SK-N-SH treated with all-trans-retinoic acid at 6 μM for 48 hours (cell line): ENCODE results near the gene OSBPL7.

Experiments used
- ATAC-seq: fragments of 200-7000 bp; cut with Tn5 transposase; 3 replicates; pipeline ENCODE4 v1.9.1; 2020; ENCODE audit warnings: mild to moderate bottlenecking, moderate library complexity
- ARNTL ChIP-seq: fragments of 450-650 bp; formaldehyde crosslinking; IDR thresholded peaks from 2 replicates; pipeline ENCODE4 v1.5.0; 2020; ENCODE audit warnings: low read depth, mild to moderate bottlenecking, moderate library complexity, borderline replicate concordance
- BACH2 ChIP-seq: fragments of 250-450 bp; sonication (Bioruptor Pico); IDR thresholded peaks from 2 replicates; pipeline ENCODE4 v1.9.0; 2021; ENCODE audit warnings: mild to moderate bottlenecking, borderline replicate concordance
- CSDC2 ChIP-seq: fragments of 250-450 bp; sonication (Bioruptor Pico); IDR thresholded peaks from 2 replicates; pipeline ENCODE4 v1.5.0; 2020; ENCODE audit warnings: mild to moderate bottlenecking, moderate library complexity
- ESRRG ChIP-seq: fragments of 250-450 bp; sonication (Bioruptor Pico); IDR thresholded peaks from 2 replicates; pipeline ENCODE4 v1.6.1; 2021; ENCODE audit warnings: mild to moderate bottlenecking
- PPARA ChIP-seq: fragments of 250-450 bp; sonication (Bioruptor Pico); IDR thresholded peaks from 2 replicates; pipeline ENCODE4 v1.5.0; 2020; ENCODE audit warnings: mild to moderate bottlenecking, borderline replicate concordance
- RARB ChIP-seq: fragments of 250-450 bp; sonication (Bioruptor Pico); IDR thresholded peaks from 2 replicates; pipeline ENCODE4 v1.8.0; 2021; ENCODE audit warnings: mild to moderate bottlenecking, moderate library complexity
- SNAI2 ChIP-seq: fragments of 250-450 bp; sonication (Bioruptor Pico); IDR thresholded peaks from 2 replicates; pipeline ENCODE4 v1.5.0; 2020; ENCODE audit warnings: mild to moderate bottlenecking, moderate library complexity
- TOX ChIP-seq: fragments of 250-450 bp; sonication (Bioruptor Pico); IDR thresholded peaks from 2 replicates; pipeline ENCODE4 v1.8.0; 2021; ENCODE audit warnings: mild to moderate bottlenecking, moderate library complexity, borderline replicate concordance
- ZC3H10 ChIP-seq: fragments of 250-450 bp; sonication (Bioruptor Pico); IDR thresholded peaks from 2 replicates; pipeline ENCODE4 v1.5.1; 2021; ENCODE audit warnings: mild to moderate bottlenecking, moderate library complexity
- ZFP3 ChIP-seq: fragments of 250-450 bp; sonication (Bioruptor Pico); IDR thresholded peaks from 2 replicates; pipeline ENCODE4 v1.5.0; 2020; ENCODE audit warnings: mild to moderate bottlenecking, moderate library complexity
- ZFP30 ChIP-seq: fragments of 450-650 bp; formaldehyde crosslinking; IDR thresholded peaks from 2 replicates; pipeline ENCODE4 v1.5.0; 2022; ENCODE audit warnings: mild to moderate bottlenecking, moderate library complexity
- ZNF565 ChIP-seq: fragments of 450-650 bp; formaldehyde crosslinking; conservative IDR thresholded peaks from 2 replicates; pipeline ENCODE4 v1.5.0; 2020; ENCODE audit warnings: low read depth, mild to moderate bottlenecking, moderate library complexity
- ZNF70 ChIP-seq: fragments of 450-650 bp; formaldehyde crosslinking; IDR thresholded peaks from 2 replicates; pipeline ENCODE4 v1.5.0; 2020; ENCODE audit warnings: mild to moderate bottlenecking, moderate library complexity
- ZNF8 ChIP-seq: fragments of 450-650 bp; formaldehyde crosslinking; IDR thresholded peaks from 2 replicates; pipeline ENCODE4 v1.5.0; 2020; ENCODE audit warnings: mild to moderate bottlenecking, moderate library complexity
- TF ChIP-seq, protein P1 (sequence below): fragments of 250-450 bp; sonication (Bioruptor Pico); IDR thresholded peaks from 2 replicates; pipeline ENCODE4 v1.5.1; 2020; ENCODE audit warnings: low read depth, mild to moderate bottlenecking, moderate library complexity
- TF ChIP-seq, protein P2 (sequence below): fragments of 250-450 bp; sonication (Bioruptor Pico); IDR thresholded peaks from 2 replicates; pipeline ENCODE4 v1.5.1; 2021; ENCODE audit warnings: mild to moderate bottlenecking, moderate library complexity
- TF ChIP-seq, protein P3 (sequence below): fragments of 250-450 bp; sonication (Bioruptor Pico); IDR thresholded peaks from 2 replicates; pipeline ENCODE4 v1.8.0; 2021; ENCODE audit warnings: low read depth, mild to moderate bottlenecking, moderate library complexity, borderline replicate concordance
- TF ChIP-seq, protein P4 (sequence below): fragments of 250-450 bp; sonication (Bioruptor Pico); IDR thresholded peaks from 2 replicates; pipeline ENCODE4 v1.8.0; 2020; ENCODE audit warnings: mild to moderate bottlenecking, moderate library complexity, borderline replicate concordance

Gene OSBPL7

DNA sequence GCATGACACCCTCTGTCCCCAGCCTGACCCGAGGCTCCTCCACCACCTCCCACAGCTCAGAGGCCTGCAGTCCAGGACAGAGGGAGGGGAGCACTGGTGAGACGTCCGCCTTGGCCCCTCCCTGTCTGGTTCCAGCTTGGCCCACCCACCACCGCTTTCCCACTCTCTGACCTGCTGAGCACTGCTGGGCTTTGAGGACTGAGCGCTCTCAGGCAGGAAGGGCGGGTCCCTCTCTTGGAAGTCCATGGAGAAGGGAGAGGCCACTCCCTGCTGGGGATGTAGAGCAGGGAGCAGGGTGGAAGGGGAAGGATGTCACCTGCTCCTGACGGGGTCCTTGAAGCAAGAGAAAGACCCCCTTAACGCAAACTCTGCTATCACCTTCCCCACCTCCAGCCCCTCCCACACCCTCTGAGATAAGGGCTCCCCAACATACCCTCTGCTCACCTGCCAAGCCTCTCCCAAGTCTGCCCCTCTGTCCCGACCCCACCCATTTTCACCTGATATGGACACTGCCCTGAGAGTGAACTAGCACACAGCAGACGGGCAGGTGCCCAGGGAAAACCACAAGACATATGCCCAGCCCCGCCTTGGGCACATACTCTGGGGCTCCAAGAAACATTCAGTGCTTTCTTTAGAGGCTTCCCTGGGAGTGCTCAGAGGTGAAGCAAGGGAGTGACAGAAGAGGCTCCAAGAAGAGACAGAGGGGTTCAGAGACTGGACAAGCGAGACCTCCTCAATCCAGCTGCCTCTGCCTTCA is 1.4 kb downstream of the OSBPL7 start:
- no peak for ATAC-seq
- no peak for TF ChIP-seq BACH2
- TF ChIP-seq, protein P1, sequence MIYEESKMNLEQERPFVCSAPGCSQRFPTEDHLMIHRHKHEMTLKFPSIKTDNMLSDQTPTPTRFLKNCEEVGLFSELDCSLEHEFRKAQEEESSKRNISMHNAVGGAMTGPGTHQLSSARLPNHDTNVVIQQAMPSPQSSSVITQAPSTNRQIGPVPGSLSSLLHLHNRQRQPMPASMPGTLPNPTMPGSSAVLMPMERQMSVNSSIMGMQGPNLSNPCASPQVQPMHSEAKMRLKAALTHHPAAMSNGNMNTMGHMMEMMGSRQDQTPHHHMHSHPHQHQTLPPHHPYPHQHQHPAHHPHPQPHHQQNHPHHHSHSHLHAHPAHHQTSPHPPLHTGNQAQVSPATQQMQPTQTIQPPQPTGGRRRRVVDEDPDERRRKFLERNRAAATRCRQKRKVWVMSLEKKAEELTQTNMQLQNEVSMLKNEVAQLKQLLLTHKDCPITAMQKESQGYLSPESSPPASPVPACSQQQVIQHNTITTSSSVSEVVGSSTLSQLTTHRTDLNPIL (CRISPR knock-in tag), result no peak

DNA sequence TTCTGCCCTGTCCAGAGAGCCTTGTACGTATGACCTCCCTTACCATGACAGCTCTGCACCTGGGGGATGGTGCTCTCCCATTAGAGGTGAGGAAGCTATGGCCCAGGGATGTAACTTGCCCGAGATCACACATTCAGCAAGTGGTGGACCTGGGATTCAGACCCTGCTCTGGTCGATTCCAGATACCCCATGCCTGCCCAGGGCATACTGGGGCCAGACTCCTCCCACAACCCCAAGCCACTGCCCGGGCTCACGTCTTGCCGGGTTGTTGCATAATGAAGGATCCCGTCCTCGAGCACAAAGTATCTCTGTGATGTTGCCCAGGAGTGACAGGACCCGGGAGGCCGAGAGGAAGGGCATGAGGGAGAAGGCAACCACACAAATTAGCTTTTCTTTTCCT is 2.1 kb downstream of the OSBPL7 start:
- ATAC-seq, result no peak
- TF ChIP-seq CSDC2 (CRISPR knock-in tag), result no peak
- no peak for TF ChIP-seq ZFP30 (CRISPR knock-in tag)
- TF ChIP-seq ZC3H10 (CRISPR knock-in tag), result no peak
- TF ChIP-seq SNAI2 (CRISPR knock-in tag), result no peak
- TF ChIP-seq ESRRG, result no peak
- TF ChIP-seq, protein P2, sequence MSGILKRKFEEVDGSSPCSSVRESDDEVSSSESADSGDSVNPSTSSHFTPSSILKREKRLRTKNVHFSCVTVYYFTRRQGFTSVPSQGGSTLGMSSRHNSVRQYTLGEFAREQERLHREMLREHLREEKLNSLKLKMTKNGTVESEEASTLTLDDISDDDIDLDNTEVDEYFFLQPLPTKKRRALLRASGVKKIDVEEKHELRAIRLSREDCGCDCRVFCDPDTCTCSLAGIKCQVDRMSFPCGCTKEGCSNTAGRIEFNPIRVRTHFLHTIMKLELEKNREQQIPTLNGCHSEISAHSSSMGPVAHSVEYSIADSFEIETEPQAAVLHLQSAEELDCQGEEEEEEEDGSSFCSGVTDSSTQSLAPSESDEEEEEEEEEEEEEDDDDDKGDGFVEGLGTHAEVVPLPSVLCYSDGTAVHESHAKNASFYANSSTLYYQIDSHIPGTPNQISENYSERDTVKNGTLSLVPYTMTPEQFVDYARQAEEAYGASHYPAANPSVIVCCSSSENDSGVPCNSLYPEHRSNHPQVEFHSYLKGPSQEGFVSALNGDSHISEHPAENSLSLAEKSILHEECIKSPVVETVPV (CRISPR knock-in tag), result no peak
- TF ChIP-seq ZNF565, result no peak
- TF ChIP-seq ZNF8 (CRISPR knock-in tag), result no peak
- no peak for TF ChIP-seq TOX (CRISPR knock-in tag)
- TF ChIP-seq, protein P3, sequence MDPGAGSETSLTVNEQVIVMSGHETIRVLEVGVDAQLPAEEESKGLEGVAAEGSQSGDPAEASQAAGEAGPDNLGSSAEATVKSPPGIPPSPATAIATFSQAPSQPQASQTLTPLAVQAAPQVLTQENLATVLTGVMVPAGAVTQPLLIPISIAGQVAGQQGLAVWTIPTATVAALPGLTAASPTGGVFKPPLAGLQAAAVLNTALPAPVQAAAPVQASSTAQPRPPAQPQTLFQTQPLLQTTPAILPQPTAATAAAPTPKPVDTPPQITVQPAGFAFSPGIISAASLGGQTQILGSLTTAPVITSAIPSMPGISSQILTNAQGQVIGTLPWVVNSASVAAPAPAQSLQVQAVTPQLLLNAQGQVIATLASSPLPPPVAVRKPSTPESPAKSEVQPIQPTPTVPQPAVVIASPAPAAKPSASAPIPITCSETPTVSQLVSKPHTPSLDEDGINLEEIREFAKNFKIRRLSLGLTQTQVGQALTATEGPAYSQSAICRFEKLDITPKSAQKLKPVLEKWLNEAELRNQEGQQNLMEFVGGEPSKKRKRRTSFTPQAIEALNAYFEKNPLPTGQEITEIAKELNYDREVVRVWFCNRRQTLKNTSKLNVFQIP (CRISPR knock-in tag), result no peak
- no peak for TF ChIP-seq ZFP3
- TF ChIP-seq PPARA (CRISPR knock-in tag), result no peak
- no peak for TF ChIP-seq ZNF70 (CRISPR knock-in tag)

DNA sequence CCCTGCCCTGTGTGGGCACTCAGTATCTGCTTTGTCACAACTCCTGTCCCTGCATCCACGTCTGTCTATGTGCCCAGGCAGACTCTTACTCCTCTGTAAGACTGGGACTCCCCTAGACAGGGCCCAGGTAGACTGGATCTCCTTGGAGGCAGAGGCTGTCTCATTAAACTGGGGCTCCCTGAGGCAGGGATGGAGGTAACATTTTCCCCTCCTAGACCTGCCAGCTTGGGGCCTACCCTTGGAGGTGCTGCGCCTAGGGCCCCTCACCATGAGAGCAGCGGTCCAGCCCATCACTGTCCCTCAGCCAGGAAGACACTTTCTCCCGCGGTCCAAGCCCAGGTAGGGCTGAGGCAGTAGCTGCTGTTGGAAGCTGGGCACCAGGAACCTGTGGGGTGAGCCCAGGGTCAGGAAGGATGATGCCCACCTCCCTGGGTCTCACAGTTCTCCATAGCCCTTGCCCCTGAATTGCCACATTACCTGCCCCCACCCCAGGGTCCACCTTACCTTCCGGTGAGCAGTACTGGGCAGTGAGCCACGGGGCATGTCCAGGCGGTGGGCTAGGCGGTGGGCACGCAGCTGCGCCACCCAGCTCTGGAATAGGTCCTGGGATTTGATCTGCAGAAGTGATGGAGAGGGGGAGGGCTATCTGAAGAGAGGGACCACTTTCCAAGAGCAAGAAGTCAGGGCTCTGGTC is 3.4 kb downstream of the OSBPL7 start:
- TF ChIP-seq, protein P3 (CRISPR knock-in tag), result no peak
- TF ChIP-seq BACH2, result no peak
- no peak for TF ChIP-seq ARNTL (CRISPR knock-in tag)
- TF ChIP-seq, protein P1 (CRISPR knock-in tag), result no peak
- no peak for TF ChIP-seq TOX (CRISPR knock-in tag)
- TF ChIP-seq, protein P2 (CRISPR knock-in tag), result no peak
- ATAC-seq, result no peak

DNA sequence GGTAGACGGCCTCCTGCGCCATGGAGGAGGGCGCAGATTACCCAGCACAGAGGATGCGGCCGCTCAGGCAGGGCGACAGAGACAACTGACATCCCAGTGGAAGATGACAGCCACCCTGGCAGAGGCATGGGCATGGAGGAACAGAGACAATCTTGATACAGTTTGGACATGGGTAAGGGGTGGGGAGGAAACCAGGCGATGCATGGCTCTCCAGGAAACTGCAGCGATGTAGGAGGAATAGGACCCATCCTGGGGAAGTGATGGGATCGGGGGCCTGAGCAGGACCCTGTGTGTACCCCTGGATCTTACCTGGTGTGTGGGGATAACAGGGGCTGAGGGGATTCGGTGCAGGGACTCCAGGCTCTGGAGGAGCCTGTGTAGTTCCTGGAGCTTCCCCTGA is 4.6 kb downstream of the OSBPL7 start:
- no peak for ATAC-seq
- TF ChIP-seq ZNF70 (CRISPR knock-in tag) (no peak), RARB (CRISPR knock-in tag) (no peak), ZFP3 (no peak), ZNF565 (no peak), PPARA (CRISPR knock-in tag) (no peak), ZNF8 (CRISPR knock-in tag) (no peak), SNAI2 (CRISPR knock-in tag) (no peak), ZFP30 (CRISPR knock-in tag) (no peak)
- TF ChIP-seq, protein P4, sequence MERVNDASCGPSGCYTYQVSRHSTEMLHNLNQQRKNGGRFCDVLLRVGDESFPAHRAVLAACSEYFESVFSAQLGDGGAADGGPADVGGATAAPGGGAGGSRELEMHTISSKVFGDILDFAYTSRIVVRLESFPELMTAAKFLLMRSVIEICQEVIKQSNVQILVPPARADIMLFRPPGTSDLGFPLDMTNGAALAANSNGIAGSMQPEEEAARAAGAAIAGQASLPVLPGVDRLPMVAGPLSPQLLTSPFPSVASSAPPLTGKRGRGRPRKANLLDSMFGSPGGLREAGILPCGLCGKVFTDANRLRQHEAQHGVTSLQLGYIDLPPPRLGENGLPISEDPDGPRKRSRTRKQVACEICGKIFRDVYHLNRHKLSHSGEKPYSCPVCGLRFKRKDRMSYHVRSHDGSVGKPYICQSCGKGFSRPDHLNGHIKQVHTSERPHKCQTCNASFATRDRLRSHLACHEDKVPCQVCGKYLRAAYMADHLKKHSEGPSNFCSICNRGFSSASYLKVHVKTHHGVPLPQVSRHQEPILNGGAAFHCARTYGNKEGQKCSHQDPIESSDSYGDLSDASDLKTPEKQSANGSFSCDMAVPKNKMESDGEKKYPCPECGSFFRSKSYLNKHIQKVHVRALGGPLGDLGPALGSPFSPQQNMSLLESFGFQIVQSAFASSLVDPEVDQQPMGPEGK, result no peak
